OCI-LY1 (cell line): ENCODE measurements around the gene MYO18A.

Experiments used
- H2AFZ ChIP-seq: fragments of 200-600 bp; sonication (generic), shearing (Covaris generic); 2 replicates; pipeline ENCODE4 v1.6.0; 2014; ENCODE audit warnings: antibody characterized with exemption, mild to moderate bottlenecking, low read length
- H3F3A ChIP-seq: fragments of 200-600 bp; sonication (generic), shearing (Covaris generic); 2 replicates; pipeline ENCODE4 v1.6.0; 2014; ENCODE audit warnings: mild to moderate bottlenecking, antibody characterized with exemption, low read length, moderate library complexity; ENCODE audit not compliant: insufficient read depth
- H3K27ac ChIP-seq: fragments of 200-600 bp; sonication (generic); 2 replicates; pipeline ENCODE4 v1.5.1; 2014; ENCODE audit warnings: low read length, mixed run types, mild to moderate bottlenecking, low read depth; ENCODE audit not compliant: poor library complexity, severe bottlenecking
- H3K27me3 ChIP-seq: fragments of 200-600 bp; sonication (generic); 2 replicates; pipeline ENCODE4 v1.6.0; 2014; ENCODE audit warnings: antibody characterized with exemption, mild to moderate bottlenecking, low read length, moderate library complexity; ENCODE audit not compliant: insufficient read depth
- H3K36me3 ChIP-seq: fragments of 200-600 bp; sonication (generic); 2 replicates; pipeline ENCODE4 v1.6.1; 2014; ENCODE audit warnings: mild to moderate bottlenecking, antibody characterized with exemption, low read length, moderate library complexity, mixed read lengths; ENCODE audit not compliant: insufficient read depth
- H3K4me1 ChIP-seq: fragments of 200-600 bp; sonication (generic); 2 replicates; pipeline ENCODE4 v1.5.1; 2014; ENCODE audit warnings: mild to moderate bottlenecking, low read length, moderate library complexity; ENCODE audit not compliant: insufficient read depth, severe bottlenecking
- H3K4me2 ChIP-seq: fragments of 200-600 bp; sonication (generic), shearing (Covaris generic); 2 replicates; pipeline ENCODE4 v1.6.1; 2014; ENCODE audit warnings: low read length
- H3K4me3 ChIP-seq: fragments of 200-600 bp; sonication (generic); 2 replicates; pipeline ENCODE4 v1.5.1; 2014; ENCODE audit warnings: low read length, low read depth, mild to moderate bottlenecking, mixed read lengths; ENCODE audit not compliant: poor library complexity, severe bottlenecking
- H3K79me2 ChIP-seq: fragments of 200-600 bp; shearing (Covaris generic); 2 replicates; pipeline ENCODE4 v1.6.1; 2016; ENCODE audit warnings: mixed run types, low read length, mixed read lengths; ENCODE audit not compliant: insufficient read depth
- H3K9ac ChIP-seq: fragments of 200-600 bp; sonication (generic), shearing (Covaris generic); 2 replicates; pipeline ENCODE4 v1.6.1; 2014; ENCODE audit warnings: mild to moderate bottlenecking, low read length, mixed read lengths
- H3K9me2 ChIP-seq: fragments of 200-600 bp; sonication (generic), shearing (Covaris generic); 2 replicates; pipeline ENCODE4 v1.6.1; 2014; ENCODE audit warnings: low read depth, mild to moderate bottlenecking, low read length, mixed read lengths
- H3K9me3 ChIP-seq: fragments of 200-600 bp; shearing (Covaris generic); 2 replicates; pipeline ENCODE4 v1.6.1; 2014; ENCODE audit warnings: low read length, mixed read lengths
- H4K20me1 ChIP-seq: fragments of 200-600 bp; sonication (generic), shearing (Covaris generic); 2 replicates; pipeline ENCODE4 v1.6.0; 2016; ENCODE audit warnings: mild to moderate bottlenecking, low read length; ENCODE audit not compliant: insufficient read depth
- CTCF ChIP-seq: fragments of 200-600 bp; sonication (generic), shearing (Covaris generic); IDR thresholded peaks from 2 replicates; pipeline ENCODE4 v1.5.1; 2017; ENCODE audit warnings: mild to moderate bottlenecking, antibody characterized with exemption, low read length, moderate library complexity, mixed read lengths
- EZH2 ChIP-seq: fragments of 200-600 bp; sonication (generic), shearing (Covaris generic); IDR thresholded peaks from 2 replicates; pipeline ENCODE4 v1.8.0; 2017; ENCODE audit warnings: borderline replicate concordance, mixed run types, mild to moderate bottlenecking, antibody characterized with exemption, low read length, moderate library complexity, mixed read lengths

The MYO18A gene

DNA sequence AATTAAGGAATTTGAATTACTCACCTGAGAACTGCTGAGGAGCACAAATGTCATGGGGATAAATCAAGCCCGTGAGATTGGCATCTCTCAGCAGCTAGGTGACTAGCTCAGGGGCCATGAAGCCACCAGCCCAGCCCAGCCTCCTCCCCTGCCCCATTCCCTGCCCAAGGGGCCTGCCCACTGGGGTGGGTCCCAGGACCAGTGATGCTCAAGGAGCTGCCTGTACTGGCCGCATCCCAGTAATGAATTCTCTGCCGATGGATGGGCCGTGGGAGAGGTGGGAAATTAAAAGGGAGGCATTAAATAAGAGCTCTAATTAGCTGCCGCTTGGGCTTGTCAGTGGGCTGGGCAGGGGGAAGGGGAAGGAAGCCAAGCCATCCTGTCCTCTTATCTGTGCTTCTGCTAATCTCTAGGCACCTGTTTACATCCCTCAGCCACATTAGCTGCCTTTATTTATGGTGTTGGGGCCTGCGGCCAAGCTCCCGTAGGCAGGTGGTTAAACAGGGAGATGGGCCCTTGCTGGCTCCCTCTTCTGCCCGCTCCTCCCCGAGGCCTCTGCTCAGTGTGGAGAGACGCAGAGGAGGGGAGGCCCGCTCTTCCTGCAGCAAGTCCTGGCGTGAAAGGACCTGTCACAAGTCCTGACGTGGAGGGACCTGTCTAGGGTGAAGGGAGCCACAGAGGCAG is 88.5 kb downstream of the MYO18A start:
- H2AFZ ChIP-seq, result no peak overlapping the region
- H3K79me2 ChIP-seq, result no peaks in the 10 kb centered on the region
- no peaks in the 10 kb centered on the region for H3K4me1 ChIP-seq
- no peaks in the 10 kb centered on the region for H3K9me2 ChIP-seq
- no peaks in the 10 kb centered on the region for H4K20me1 ChIP-seq
- TF ChIP-seq CTCF (no peak), EZH2 (no peak)
- no peaks in the 10 kb centered on the region for H3K9me3 ChIP-seq
- peaks cover 79% of the 10 kb centered on the region for H3K36me3 ChIP-seq
- H3K27ac ChIP-seq, result no peak overlapping the region
- no peaks in the 10 kb centered on the region for H3K27me3 ChIP-seq
- H3K9ac ChIP-seq, result no peak overlapping the region
- H3F3A ChIP-seq, result no peaks in the 10 kb centered on the region
- no peak overlapping the region for H3K4me3 ChIP-seq
- no peak overlapping the region for H3K4me2 ChIP-seq

GRCh38 chr17:29090750-29091605 is 89.2 kb downstream of the MYO18A start:
- H3F3A ChIP-seq, result no peaks in the 10 kb centered on the region
- no peak overlapping the region for H3K27ac ChIP-seq
- H3K27me3 ChIP-seq, result no peaks in the 10 kb centered on the region
- H3K9ac ChIP-seq, result no peak overlapping the region
- no peaks in the 10 kb centered on the region for H3K9me2 ChIP-seq
- no peak overlapping the region for H3K4me2 ChIP-seq
- H3K79me2 ChIP-seq, result no peaks in the 10 kb centered on the region
- peaks cover 79% of the 10 kb centered on the region for H3K36me3 ChIP-seq
- TF ChIP-seq CTCF (no peak), EZH2 (no peak)
- no peak overlapping the region for H3K4me3 ChIP-seq
- H3K9me3 ChIP-seq, result no peaks in the 10 kb centered on the region
- H2AFZ ChIP-seq, result no peak overlapping the region
- H3K4me1 ChIP-seq, result no peaks in the 10 kb centered on the region
- no peaks in the 10 kb centered on the region for H4K20me1 ChIP-seq

- no peaks in the 10 kb centered on the region for H3K79me2 ChIP-seq
- H3K9me3 ChIP-seq, result no peaks in the 10 kb centered on the region
- no peak overlapping the region for H3K4me2 ChIP-seq
- H3K36me3 ChIP-seq, result peaks cover 83% of the 10 kb centered on the region
- H3K9me2 ChIP-seq, result no peaks in the 10 kb centered on the region
- TF ChIP-seq EZH2 (no peak), CTCF (no peak)
- H3K9ac ChIP-seq, result no peak overlapping the region
- no peaks in the 10 kb centered on the region for H3K4me1 ChIP-seq
- H3K27me3 ChIP-seq, result no peaks in the 10 kb centered on the region
- H3K4me3 ChIP-seq, result no peak overlapping the region
- no peak overlapping the region for H2AFZ ChIP-seq
- H3F3A ChIP-seq, result no peaks in the 10 kb centered on the region
- H3K27ac ChIP-seq, result no peak overlapping the region
- H4K20me1 ChIP-seq, result no peaks in the 10 kb centered on the region
Measured at GRCh38 chr17:29090108-29090507, 90.1 kb downstream of the MYO18A start.
